ENCODE data around the gene RPS6KA4. TPM values are rescaled to one million over a fixed set of nuclear protein-coding genes. Genes with fewer than 3 reads are reported as not detected.
"Not testable (repeated sequence)": the region's sequence is repeated elsewhere in the genome, so short reads cannot be mapped to it uniquely, and the experiment has no call there.

Gene RPS6KA4
- total and polyA plus RNA-seq, 7 donors: 14.4 to 48.4 (median 17.9) TPM

GRCh38 chr11:64415996-64416728 lies 57.2 kb downstream of the RPS6KA4 start:
- 54 to 68% methylated on average over 9 of the region's 9 CpGs for WGBS, 2 donors
- Histone ChIP-seq H3K27ac (no peak overlapping the region), H3K27me3 (no peaks in the 10 kb centered on the region), H3K36me3 (no peaks in the 10 kb centered on the region), H3K4me1 (no peaks in the 10 kb centered on the region), H3K9me3 (no peaks in the 10 kb centered on the region), H3K4me3 (no peak overlapping the region)
- no peak for TF ChIP-seq CTCF (IDR thresholded peaks at IDR 0.05)
- TF ChIP-seq POLR2A (IDR thresholded peaks at IDR 0.05): no peak
- TF ChIP-seq POLR2AphosphoS5 (IDR thresholded peaks at IDR 0.05): no peak
- TF ChIP-seq EP300 (IDR thresholded peaks at IDR 0.05): no peak
- no peak for DNase-seq
- intact Hi-C loops (cut with DNase I): no loop called here

- H3K27ac ChIP-seq; H3K4me3 ChIP-seq; H3K36me3 ChIP-seq; H3K9me3 ChIP-seq; H3K4me1 ChIP-seq; H3K27me3 ChIP-seq; intact Hi-C loops (cut with DNase I); DNase-seq: not testable (repeated sequence)
- WGBS, 2 donors: 73 to 74% methylated on average over 7 of the region's 7 CpGs
Observed at GRCh38 chr11:64418233-64418632, 59.3 kb downstream of the RPS6KA4 start.

- Histone ChIP-seq H3K36me3 (no peaks in the 10 kb centered on the region), H3K4me1 (no peaks in the 10 kb centered on the region), H3K27me3 (no peaks in the 10 kb centered on the region), H3K9me3 (no peaks in the 10 kb centered on the region), H3K27ac (no peak overlapping the region), H3K4me3 (no peak overlapping the region)
- TF ChIP-seq POLR2A (IDR thresholded peaks at IDR 0.05): no peak
- no peak for TF ChIP-seq EP300 (IDR thresholded peaks at IDR 0.05)
- intact Hi-C loops (cut with DNase I): no loop called here
- DNase-seq: no peak
- 93% methylated on average over 11 of the region's 11 CpGs for WGBS, 2 donors
Observed at GRCh38 chr11:64419257-64419790, 60.4 kb downstream of the RPS6KA4 start.

- Histone ChIP-seq H3K27ac (no peak overlapping the region), H3K9me3 (no peaks in the 10 kb centered on the region), H3K36me3 (no peaks in the 10 kb centered on the region), H3K27me3 (no peaks in the 10 kb centered on the region), H3K4me1 (no peaks in the 10 kb centered on the region), H3K4me3 (no peak overlapping the region)
- TF ChIP-seq CTCF (IDR thresholded peaks at IDR 0.05) (no peak), EP300 (IDR thresholded peaks at IDR 0.05) (no peak), POLR2AphosphoS5 (IDR thresholded peaks at IDR 0.05) (no peak), POLR2A (IDR thresholded peaks at IDR 0.05) (no peak)
- DNase-seq: no peak
- intact Hi-C loops (cut with DNase I): no loop called here
- 76 to 82% methylated on average over 8 of the region's 8 CpGs for WGBS, 2 donors
Observed at GRCh38 chr11:64419818-64420485, 61.0 kb downstream of the RPS6KA4 start.

Small RNAs within 50 kb of the gene (small RNA-seq; reads per million reads assigned to genes)
- gene MIR1237 (0 to 0.06 (median 0) reads per million in 3 donors), gene MIR7155 (0 to 0.30 (median 0.22) reads per million in 3 donors)

Other genes starting within 250 kb of the RPS6KA4 start
- 10 to 100 TPM; 23.3 to 33.9 (median 25.8) TPM for gene MACROD1, start 193.0 kb upstream of the RPS6KA4 start, total RNA-seq
- gene MACROD1, start 193.0 kb upstream of the RPS6KA4 start, polyA plus RNA-seq: 10 to 100 TPM; 14.2 to 16.8 (median 14.8) TPM
- gene STIP1, start 173.0 kb upstream of the RPS6KA4 start, total RNA-seq: 10 to 100 TPM; 58.2 to 90.3 (median 81.0) TPM
- 10 to 100 TPM; 38.4 to 84.3 (median 50.2) TPM for gene STIP1, start 173.0 kb upstream of the RPS6KA4 start, polyA plus RNA-seq
- gene FERMT3, start 152.4 kb upstream of the RPS6KA4 start, total RNA-seq: 10 to 100 TPM; 15.0 to 26.2 (median 20.3) TPM
- gene FERMT3, start 152.4 kb upstream of the RPS6KA4 start, polyA plus RNA-seq: 10 to 100 TPM; 15.3 to 41.5 (median 20.4) TPM
- 10 to 100 TPM; 45.7 to 80.6 (median 62.9) TPM for gene TRPT1, start 133.0 kb upstream of the RPS6KA4 start, total RNA-seq
- gene TRPT1, start 133.0 kb upstream of the RPS6KA4 start, polyA plus RNA-seq: 10 to 100 TPM; 70.8 to 82.8 (median 82.3) TPM
- gene NUDT22, start 132.9 kb upstream of the RPS6KA4 start, total RNA-seq: 10 to 100 TPM; 41.4 to 64.8 (median 50.1) TPM
- gene NUDT22, start 132.9 kb upstream of the RPS6KA4 start, polyA plus RNA-seq: 100 to 1,000 TPM in 2 of 3 donors, 10 to 100 TPM in 1; 91.3 to 130 (median 116) TPM
- 10 to 100 TPM; 25.7 to 37.1 (median 28.1) TPM for gene DNAJC4, start 128.6 kb upstream of the RPS6KA4 start, total RNA-seq
- gene DNAJC4, start 128.6 kb upstream of the RPS6KA4 start, polyA plus RNA-seq: 10 to 100 TPM; 27.5 to 68.1 (median 58.3) TPM
- gene VEGFB, start 124.6 kb upstream of the RPS6KA4 start, total RNA-seq: 100 to 1,000 TPM in 2 of 4 donors, 10 to 100 TPM in 2; 76.7 to 117 (median 98.4) TPM
- gene VEGFB, start 124.6 kb upstream of the RPS6KA4 start, polyA plus RNA-seq: 10 to 100 TPM; 23.4 to 94.9 (median 42.6) TPM
- 10 to 100 TPM; 49.2 to 70.5 (median 51.3) TPM for gene FKBP2, start 118.1 kb upstream of the RPS6KA4 start, total RNA-seq
- 100 to 1,000 TPM in 2 of 3 donors, 10 to 100 TPM in 1; 97.3 to 213 (median 116) TPM for gene FKBP2, start 118.1 kb upstream of the RPS6KA4 start, polyA plus RNA-seq
- gene PPP1R14B, start 112.2 kb upstream of the RPS6KA4 start, total RNA-seq: 10 to 100 TPM; 31.8 to 66.6 (median 51.3) TPM
- 100 to 1,000 TPM in 1 of 3 donors, 10 to 100 TPM in 2; 78.8 to 159 (median 93.7) TPM for gene PPP1R14B, start 112.2 kb upstream of the RPS6KA4 start, polyA plus RNA-seq
- gene PLCB3, start 107.6 kb upstream of the RPS6KA4 start, total RNA-seq: 10 to 100 TPM; 10.6 to 17.7 (median 12.1) TPM
- 10 to 100 TPM; 23.4 to 52.8 (median 35.4) TPM for gene PLCB3, start 107.6 kb upstream of the RPS6KA4 start, polyA plus RNA-seq
- 100 to 1,000 TPM in 3 of 4 donors, 10 to 100 TPM in 1; 95.3 to 143 (median 121) TPM for gene BAD, start 74.5 kb upstream of the RPS6KA4 start, total RNA-seq
- 100 to 1,000 TPM; 105 to 264 (median 244) TPM for gene BAD, start 74.5 kb upstream of the RPS6KA4 start, polyA plus RNA-seq
- 10 to 100 TPM; 12.2 to 21.0 (median 13.6) TPM for gene GPR137, start 73.3 kb upstream of the RPS6KA4 start, total RNA-seq
- gene GPR137, start 73.3 kb upstream of the RPS6KA4 start, polyA plus RNA-seq: 10 to 100 TPM; 17.4 to 35.0 (median 18.0) TPM
- gene KCNK4, start 67.9 kb upstream of the RPS6KA4 start, total RNA-seq: under 1 TPM in 1 of 4 donors, not detected in 3; 0.71 TPM
- gene KCNK4, start 67.9 kb upstream of the RPS6KA4 start, polyA plus RNA-seq: not detected
- not detected for gene CATSPERZ, start 58.8 kb upstream of the RPS6KA4 start, total RNA-seq
- gene CATSPERZ, start 58.8 kb upstream of the RPS6KA4 start, polyA plus RNA-seq: 1 to 10 TPM in 2 of 3 donors, not detected in 1; 1.1 to 1.4 TPM
- 10 to 100 TPM; 39.9 to 48.7 (median 45.3) TPM for gene ESRRA, start 53.6 kb upstream of the RPS6KA4 start, total RNA-seq
- gene ESRRA, start 53.6 kb upstream of the RPS6KA4 start, polyA plus RNA-seq: 100 to 1,000 TPM; 151 to 244 (median 219) TPM
- 100 to 1,000 TPM; 182 to 353 (median 269) TPM for gene TRMT112, start 41.6 kb upstream of the RPS6KA4 start, total RNA-seq
- gene TRMT112, start 41.6 kb upstream of the RPS6KA4 start, polyA plus RNA-seq: 100 to 1,000 TPM; 148 to 232 (median 168) TPM
- 100 to 1,000 TPM; 169 to 269 (median 215) TPM for gene PRDX5, start 41.0 kb upstream of the RPS6KA4 start, total RNA-seq
- gene PRDX5, start 41.0 kb upstream of the RPS6KA4 start, polyA plus RNA-seq: 1,000 to 10,000 TPM in 1 of 3 donors, 100 to 1,000 TPM in 2; 596 to 1,045 (median 779) TPM
- 1 to 10 TPM; 2.6 to 8.6 (median 3.9) TPM for gene CCDC88B, start 19.0 kb upstream of the RPS6KA4 start, total RNA-seq
- 100 to 1,000 TPM in 1 of 3 donors, 10 to 100 TPM in 2; 15.6 to 157 (median 23.6) TPM for gene CCDC88B, start 19.0 kb upstream of the RPS6KA4 start, polyA plus RNA-seq
- gene SLC22A11, start 196.8 kb downstream of the RPS6KA4 start, total RNA-seq: not detected
- gene SLC22A11, start 196.8 kb downstream of the RPS6KA4 start, polyA plus RNA-seq: under 1 TPM in 2 of 3 donors, not detected in 1; 0.04 to 0.46 TPM
- gene SLC22A12, start 232.1 kb downstream of the RPS6KA4 start, total RNA-seq: not detected
- gene SLC22A12, start 232.1 kb downstream of the RPS6KA4 start, polyA plus RNA-seq: not detected

Measured in sigmoid colon (tissue), 7 donors.